HG03342 (cell line): Measurements from ENCODE around the gene METTL26.

Experiments used
- ATAC-seq: cut with Tn5 transposase; IDR thresholded peaks from one replicate; pipeline ENCODE4 v1.9.1; 2021; ENCODE audit warnings: mild to moderate bottlenecking, moderate library complexity; ENCODE audit not compliant: unreplicated experiment

Gene METTL26

DNA sequence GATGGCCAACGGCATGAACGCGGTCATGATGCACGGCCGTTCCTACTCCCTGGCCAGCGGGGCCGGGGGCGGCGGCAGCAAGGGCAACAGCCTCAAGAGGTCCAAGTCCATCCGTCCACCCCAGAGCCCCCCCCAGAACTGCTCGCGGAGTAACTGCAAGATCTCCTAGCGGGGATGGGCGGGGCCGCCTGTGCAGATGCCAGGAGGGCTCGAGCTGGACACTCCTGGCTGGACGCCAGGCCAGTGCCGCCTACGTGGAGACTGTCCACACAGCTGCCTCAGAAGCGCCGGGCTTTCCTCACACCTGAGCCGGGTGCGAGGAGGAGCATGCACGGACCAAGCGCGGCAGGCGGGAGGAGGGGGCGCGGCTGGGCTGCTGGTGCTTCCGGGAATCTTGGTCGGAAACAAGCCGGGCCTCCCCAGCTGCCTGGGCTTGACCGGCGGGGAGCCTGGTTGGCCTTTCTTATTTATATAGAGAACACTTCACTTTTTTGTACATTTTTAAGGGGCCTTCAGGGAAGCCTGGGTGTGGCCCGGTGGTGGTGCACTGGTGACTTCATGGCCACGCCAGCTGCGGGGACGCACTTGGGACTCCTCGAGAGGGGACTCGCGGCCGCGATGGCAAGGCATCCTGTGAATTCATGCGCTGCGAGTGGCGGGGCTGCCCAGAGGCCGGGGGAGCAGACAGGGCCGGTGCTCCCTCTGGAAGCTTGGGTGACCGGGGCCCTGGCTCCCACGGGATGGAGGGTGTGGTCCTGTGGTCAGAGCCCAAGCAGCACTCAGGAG lies 8.5 kb downstream of the METTL26 start:
- ATAC-seq = no peak

GRCh38 chr16:626787-627453 lies 9.2 kb downstream of the METTL26 start:
- no peak for ATAC-seq

DNA sequence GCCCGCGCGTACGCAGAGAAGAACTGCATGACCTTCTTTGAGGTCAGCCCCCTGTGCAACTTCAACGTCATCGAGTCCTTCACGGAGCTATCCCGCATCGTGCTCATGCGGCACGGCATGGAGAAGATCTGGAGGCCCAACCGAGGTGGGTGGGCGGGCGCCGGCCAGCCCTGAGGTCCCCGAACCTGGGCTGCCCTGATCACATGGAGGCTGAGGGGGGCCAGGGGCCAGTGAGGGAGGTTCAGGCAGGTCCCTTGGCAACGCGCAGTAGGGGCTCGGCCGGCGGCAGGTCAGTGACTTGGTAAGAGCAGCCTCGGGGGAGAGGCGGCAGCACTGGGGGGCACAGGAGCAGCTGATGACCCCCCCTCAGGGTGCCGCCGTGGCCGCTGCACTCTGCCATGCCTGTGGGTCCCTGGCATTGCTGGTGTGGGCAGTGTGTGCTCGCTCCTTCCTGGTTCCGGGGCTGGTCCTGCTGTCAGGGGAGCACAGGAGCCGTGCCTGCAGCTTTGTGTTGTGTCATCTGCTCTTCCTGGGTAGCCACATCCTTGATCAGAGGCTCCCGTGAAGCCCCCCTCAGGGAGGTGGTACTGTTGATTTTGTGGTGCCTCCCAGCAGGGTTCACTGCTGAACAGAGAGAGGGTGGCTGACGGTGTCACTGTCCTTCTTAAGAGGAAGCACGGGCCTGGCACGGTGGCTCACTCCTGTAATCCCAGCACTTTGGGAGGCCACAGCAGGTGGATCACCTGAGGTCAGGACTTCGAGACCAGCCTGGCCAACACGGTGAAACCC lies 9.9 kb downstream of the METTL26 start:
- no peak for ATAC-seq

DNA sequence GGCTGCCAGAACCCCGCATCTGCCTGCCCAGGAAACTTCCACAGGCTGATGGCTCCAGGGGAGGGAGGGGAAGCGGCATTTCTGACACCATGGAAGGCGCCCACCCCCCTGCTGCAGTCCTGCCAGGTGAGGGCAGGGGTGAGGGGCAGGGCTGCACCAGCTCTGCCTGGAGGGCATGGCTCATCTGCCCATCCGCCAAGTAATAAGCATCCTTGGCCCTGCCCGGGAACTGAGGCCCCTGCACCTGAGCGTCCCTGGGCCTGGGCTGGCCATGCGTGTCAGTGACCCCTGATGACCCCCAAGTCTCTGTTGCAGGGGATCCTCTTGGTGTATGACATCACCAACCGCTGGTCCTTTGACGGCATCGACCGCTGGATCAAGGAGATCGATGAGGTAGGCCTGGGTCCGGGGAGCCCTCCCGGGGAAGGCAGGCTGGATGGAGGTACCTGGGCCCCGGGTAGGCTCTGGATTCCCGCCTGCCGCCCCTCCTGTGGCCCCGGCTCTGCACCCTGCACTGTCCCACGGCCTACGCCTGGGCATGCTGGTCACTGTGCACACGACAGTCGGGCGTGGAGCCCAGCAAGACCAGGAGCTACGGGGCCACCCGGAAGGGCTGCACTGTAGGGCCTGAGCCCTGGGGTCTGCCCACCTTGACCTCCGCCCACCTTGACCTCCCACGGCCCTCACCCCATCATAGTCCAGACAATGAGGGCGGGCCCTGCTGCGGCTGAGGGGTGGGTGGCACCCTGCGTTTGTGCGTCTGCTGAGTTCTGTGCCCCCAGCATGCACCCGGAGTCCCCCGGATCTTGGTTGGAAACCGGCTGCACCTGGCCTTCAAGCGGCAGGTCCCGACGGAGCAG lies 10.8 kb downstream of the METTL26 start:
- ATAC-seq = no peak

DNA sequence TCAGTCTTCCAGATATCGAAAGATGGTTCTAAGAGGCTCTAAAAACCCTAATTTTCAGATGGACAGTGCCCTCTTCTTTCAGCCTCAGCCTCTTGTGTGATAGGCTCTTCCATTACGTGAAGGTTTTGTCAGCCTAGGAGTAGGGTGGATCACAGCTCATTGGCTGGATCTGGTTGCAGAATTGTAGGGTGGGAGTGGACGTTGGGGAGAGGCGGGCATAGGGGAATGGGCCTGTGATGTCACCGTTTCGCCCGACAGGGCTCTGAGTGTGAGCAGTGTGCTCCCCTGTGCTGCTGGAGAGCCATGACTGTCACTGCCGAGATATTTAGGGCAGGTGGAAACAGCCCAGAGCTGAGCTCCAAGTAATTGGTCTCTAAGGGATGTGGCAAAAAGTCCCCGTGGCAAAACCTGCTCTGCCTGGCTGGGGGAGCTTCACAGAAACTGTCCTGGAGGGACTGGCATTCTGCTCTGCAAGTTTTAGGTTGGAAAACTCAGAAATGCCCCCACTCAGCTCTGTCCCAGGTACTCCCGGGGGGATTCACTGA lies 11.5 kb downstream of the METTL26 start:
- no peak for ATAC-seq

- ATAC-seq = no peak
Observed at GRCh38 chr16:622920-623280, 13.2 kb downstream of the METTL26 start.

DNA sequence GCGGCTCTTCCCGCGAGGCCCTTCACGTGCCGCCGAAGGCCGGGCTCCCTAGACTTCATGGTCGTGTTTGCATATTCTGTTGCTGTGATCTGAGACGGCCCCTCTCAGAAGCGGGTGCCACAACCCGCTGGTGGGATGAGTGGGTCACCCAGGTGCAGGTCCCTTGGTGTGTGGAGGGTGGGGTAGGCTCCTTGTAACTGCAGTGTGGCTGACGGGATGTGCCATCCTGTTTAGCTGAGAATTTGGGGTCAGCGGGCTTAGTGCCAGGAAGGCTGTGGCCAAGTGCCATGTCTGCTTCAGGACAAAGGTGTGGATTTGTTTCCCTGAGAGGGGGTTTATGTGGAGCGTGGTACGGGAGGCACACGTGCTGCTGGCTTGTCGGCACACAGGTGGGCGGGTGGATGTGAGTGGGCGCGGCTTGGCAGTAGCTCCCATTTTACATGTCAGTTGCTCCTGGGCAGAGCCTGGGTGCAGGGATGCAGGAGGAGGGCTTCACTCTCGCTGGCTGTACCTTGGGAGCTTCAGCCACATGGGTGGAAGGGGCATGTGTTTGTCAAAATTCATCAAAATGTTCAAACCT lies 14.5 kb downstream of the METTL26 start:
- ATAC-seq = no peak

DNA sequence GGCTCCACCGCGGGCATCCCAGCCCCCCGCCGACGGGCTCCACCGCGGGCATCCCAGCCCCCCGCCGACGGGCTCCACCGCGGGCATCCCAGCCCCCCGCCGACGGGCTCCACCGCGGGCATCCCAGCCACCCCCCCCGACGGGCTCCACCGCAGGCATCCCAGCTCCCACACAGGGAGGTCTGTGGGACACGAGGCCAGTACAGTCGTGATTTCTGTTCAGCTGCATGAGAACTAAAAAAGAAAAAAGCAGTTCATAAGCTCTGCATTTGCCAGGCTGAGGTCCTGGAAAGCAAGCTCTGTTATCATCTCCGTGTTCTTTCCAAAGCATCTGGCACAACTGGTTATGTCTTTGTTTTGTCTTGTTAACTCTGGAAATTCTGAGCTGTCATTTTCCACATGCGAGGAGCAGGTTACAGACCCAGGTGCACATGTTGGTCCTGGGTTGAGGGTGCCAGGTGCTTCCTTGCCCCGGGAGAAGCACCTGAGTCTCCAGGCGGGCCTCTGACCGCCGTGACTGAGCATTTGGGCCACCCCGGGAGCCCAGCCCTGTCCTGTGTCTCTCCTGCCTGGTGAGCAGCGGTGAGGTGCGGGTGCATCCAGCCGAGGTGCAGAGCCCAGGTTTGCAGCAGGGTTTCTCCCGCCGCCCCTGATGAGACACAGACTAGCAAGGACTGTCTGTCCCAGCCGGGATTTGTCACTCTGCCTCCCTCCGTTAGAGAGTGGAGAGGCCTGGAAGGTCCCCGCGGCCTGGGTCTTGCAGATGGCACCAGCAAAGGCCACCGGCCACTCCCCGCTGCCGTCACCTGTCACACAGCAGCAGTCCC lies 15.2 kb downstream of the METTL26 start:
- no peak for ATAC-seq

- ATAC-seq = no peak
Observed at GRCh38 chr16:619476-620100, 16.5 kb downstream of the METTL26 start.

- ATAC-seq = no peak
Observed at GRCh38 chr16:617855-618254, 18.2 kb downstream of the METTL26 start.

DNA sequence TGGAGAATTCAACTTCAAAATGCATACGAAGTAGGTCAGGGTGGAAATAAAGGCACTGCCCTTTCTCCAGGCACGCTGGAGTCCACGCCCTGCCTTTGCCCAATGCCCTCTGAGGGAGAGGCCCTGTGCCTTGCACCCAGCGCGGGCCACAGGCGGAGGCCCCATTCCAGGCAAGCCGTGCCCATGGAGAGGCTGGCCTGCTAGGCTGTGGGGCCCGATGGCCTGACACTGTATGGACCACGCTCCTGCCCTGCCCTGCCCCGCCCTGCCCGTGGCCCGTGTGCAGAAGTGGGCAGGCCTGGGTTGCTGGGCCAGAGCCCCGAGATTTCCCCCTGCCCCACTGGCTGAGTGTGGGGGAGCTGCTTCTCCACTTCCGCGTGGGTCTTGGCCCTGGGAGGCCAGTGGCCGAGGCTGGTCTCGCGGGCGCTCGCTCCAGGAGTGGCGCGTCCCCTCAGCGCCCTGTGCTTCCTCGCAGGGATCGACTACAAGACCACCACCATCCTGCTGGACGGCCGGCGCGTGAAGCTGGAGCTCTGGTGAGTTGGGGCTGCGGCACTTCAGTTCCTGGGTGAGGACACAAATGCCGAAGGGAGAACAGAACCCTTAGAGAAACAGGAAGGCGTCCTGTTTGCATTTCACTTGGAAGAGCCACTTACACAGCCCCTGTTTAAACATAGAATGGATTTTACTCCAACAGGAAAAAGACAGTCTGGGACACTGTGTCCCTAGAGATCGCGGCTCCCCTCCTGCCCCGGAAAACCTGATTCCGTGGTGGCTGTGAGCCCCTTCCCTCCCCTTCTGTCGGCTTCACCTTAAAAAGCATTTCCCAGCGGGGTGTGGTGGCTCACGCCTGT lies 19.1 kb downstream of the METTL26 start:
- ATAC-seq = no peak

GRCh38 chr16:615122-615521 lies 21.0 kb downstream of the METTL26 start:
- ATAC-seq = no peak

DNA sequence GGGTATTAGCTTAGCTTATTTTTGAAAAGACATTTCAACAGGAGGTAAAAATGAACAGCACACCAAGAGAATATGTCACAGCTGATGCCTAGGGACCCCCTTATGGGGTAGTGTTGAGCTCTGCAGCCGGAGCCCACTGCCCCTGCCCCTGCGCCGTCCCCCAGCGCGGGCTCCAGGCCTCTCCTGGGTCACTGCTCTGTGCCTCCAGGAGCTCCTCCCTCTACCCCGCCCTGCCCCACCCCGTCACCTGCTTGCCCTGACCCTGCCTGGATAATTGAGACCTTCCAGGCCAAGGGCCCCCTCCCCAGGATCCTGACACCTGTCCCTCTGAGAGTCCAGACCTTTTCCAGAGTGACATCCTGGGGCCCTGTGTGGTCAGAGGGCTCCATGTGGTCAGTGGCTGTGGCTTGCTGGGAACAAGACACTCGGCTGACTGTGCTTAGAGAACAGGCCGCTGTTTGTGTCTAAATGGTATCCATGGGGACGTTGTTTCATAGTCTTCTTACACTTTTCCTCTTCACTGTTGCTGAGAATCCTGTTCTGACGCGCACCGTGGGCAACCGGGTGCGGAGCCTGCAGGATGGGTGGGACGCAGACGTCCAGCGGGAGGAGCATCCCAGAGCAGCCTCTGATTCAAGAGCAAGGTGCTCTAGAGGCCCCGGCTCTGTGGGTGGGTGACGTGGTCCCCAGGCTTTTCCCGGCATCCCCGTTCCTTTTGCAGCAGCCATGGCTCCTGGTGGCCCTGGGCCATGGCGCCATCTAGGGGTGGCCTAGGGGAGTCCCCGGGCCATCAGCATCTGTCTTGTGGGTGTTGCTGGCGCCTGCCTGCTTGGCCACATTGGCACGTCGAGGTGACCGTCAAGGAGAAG lies 25.4 kb downstream of the METTL26 start:
- no peak for ATAC-seq

GRCh38 chr16:609984-610383 lies 26.1 kb downstream of the METTL26 start:
- no peak for ATAC-seq

- no peak for ATAC-seq
Observed at GRCh38 chr16:609316-609715, 26.8 kb downstream of the METTL26 start.

DNA sequence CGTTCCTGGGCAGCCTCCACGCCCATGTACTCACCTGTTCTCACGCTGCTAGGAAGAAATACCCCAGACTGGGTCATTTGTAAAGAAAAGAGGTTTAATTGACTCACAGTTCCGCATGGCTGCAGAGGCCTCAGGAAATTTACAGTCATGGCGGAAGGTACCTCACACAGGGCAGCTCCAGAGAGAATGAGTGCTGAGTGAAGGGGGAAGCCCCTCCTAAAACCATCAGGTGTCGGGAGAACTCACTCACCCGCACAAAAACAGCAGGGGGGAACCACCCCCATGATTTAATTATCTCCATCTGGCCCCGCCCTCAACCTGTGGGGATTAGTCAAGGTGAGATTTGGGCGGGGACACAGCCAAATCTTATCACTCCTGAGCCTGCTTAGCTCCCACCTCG lies 28.1 kb downstream of the METTL26 start:
- ATAC-seq = no peak

GRCh38 chr16:606656-607307 lies 29.3 kb downstream of the METTL26 start:
- no peak for ATAC-seq
